H7 (cell line): Measurements from ENCODE around the gene ZBTB7C. TPM values are rescaled to one million over a fixed set of nuclear protein-coding genes. Genes with fewer than 3 reads are reported as not detected.

ENCODE experiments used
- DNase-seq: peaks from one replicate; pipeline ENCODE4 v3.0.0; 2012
- H3K27me3 ChIP-seq: 2 replicates; pipeline ENCODE4 v1.6.0; 2011; ENCODE audit warnings: mild to moderate bottlenecking, low read length; ENCODE audit not compliant: control insufficient read depth, insufficient read depth
- H3K36me3 ChIP-seq: replicated peaks from 2 replicates; pipeline ENCODE4 v1.5.1; 2011; ENCODE audit warnings: low read length; ENCODE audit not compliant: control insufficient read depth, insufficient read depth
- H3K4me3 ChIP-seq: 2 replicates; pipeline ENCODE4 v1.5.1; 2011; ENCODE audit warnings: low read depth, mild to moderate bottlenecking, control low read depth, low read length, moderate library complexity; ENCODE audit not compliant: insufficient read depth
- total RNA-seq: library from RNA; depleted of rRNA; stranded (reverse); fragments of >200 nt; shearing (Covaris generic); gene quantifications from 2 replicates; pipeline ENCODE4 v1.2.3, GENCODE V29; 2014

The ZBTB7C gene
- total RNA-seq, 1 experiment from 2014 or later: 0.38 TPM

- H3K4me3 ChIP-seq: no peak overlapping the region
- DNase-seq: no peak
- H3K27me3 ChIP-seq: no peaks in the 10 kb centered on the region
- H3K36me3 ChIP-seq: no peaks in the 10 kb centered on the region
These were observed 348.2 kb downstream of the ZBTB7C start for GRCh38 chr18:48060970-48061369.

- H3K27me3 ChIP-seq: no peaks in the 10 kb centered on the region
- no peak overlapping the region for H3K4me3 ChIP-seq
- no peaks in the 10 kb centered on the region for H3K36me3 ChIP-seq
- no peak for DNase-seq
These were observed 348.8 kb downstream of the ZBTB7C start for GRCh38 chr18:48060346-48060745.

- H3K27me3 ChIP-seq: no peaks in the 10 kb centered on the region
- peak; percentile 84 for DNase-seq
- H3K36me3 ChIP-seq: no peaks in the 10 kb centered on the region
- no peak overlapping the region for H3K4me3 ChIP-seq
These were observed 349.6 kb downstream of the ZBTB7C start for GRCh38 chr18:48059455-48060010.

- Histone ChIP-seq H3K4me3 (no peak overlapping the region), H3K27me3 (no peaks in the 10 kb centered on the region), H3K36me3 (no peaks in the 10 kb centered on the region)
- no peak for DNase-seq
These were observed 350.7 kb downstream of the ZBTB7C start for GRCh38 chr18:48058486-48058885.

GRCh38 chr18:48057018-48057417, 352.2 kb downstream of the ZBTB7C start:
- H3K36me3 ChIP-seq: no peaks in the 10 kb centered on the region
- H3K27me3 ChIP-seq: no peaks in the 10 kb centered on the region; the same call in 1 of the 2 replicates
- no peak for DNase-seq
- H3K4me3 ChIP-seq: no peak overlapping the region

GRCh38 chr18:48055351-48055750, 353.8 kb downstream of the ZBTB7C start:
- DNase-seq: no peak
- H3K36me3 ChIP-seq: no peaks in the 10 kb centered on the region
- no peak overlapping the region for H3K4me3 ChIP-seq

GRCh38 chr18:48053881-48054816, 355.0 kb downstream of the ZBTB7C start:
- Histone ChIP-seq H3K36me3 (no peaks in the 10 kb centered on the region), H3K27me3 (no peaks in the 10 kb centered on the region; the same call in 1 of the 2 replicates), H3K4me3 (no peak overlapping the region)
- DNase-seq: peak; percentile 68

More at GRCh38 chr18:48055351-48055750, 353.8 kb downstream of the ZBTB7C start:
- H3K27me3 ChIP-seq: no peaks in the 10 kb centered on the region; the same call in 1 of the 2 replicates

GRCh38 chr18:48052842-48053241, 356.3 kb downstream of the ZBTB7C start:
- no peak overlapping the region for H3K4me3 ChIP-seq
- H3K36me3 ChIP-seq: no peaks in the 10 kb centered on the region
- no peak for DNase-seq
- H3K27me3 ChIP-seq: no peaks in the 10 kb centered on the region; the same call in 1 of the 2 replicates

GRCh38 chr18:48051945-48052840, 357.0 kb downstream of the ZBTB7C start:
- no peaks in the 10 kb centered on the region for H3K36me3 ChIP-seq
- H3K27me3 ChIP-seq: no peaks in the 10 kb centered on the region; the same call in 1 of the 2 replicates
- no peak overlapping the region for H3K4me3 ChIP-seq
- no peak for DNase-seq

GRCh38 chr18:48050176-48050575, 359.0 kb downstream of the ZBTB7C start:
- Histone ChIP-seq H3K4me3 (no peak overlapping the region), H3K36me3 (no peaks in the 10 kb centered on the region), H3K27me3 (no peaks in the 10 kb centered on the region; the same call in 1 of the 2 replicates)
- no peak for DNase-seq

- Histone ChIP-seq H3K36me3 (no peaks in the 10 kb centered on the region), H3K27me3 (no peaks in the 10 kb centered on the region; the same call in 1 of the 2 replicates), H3K4me3 (no peak overlapping the region)
- no peak for DNase-seq
These were observed 359.4 kb downstream of the ZBTB7C start for GRCh38 chr18:48049757-48050156.

- DNase-seq: no peak
- Histone ChIP-seq H3K4me3 (no peak overlapping the region), H3K27me3 (no peaks in the 10 kb centered on the region; the same call in 1 of the 2 replicates), H3K36me3 (no peaks in the 10 kb centered on the region)
These were observed 360.9 kb downstream of the ZBTB7C start for GRCh38 chr18:48048251-48048650.

GRCh38 chr18:48046843-48047242, 362.3 kb downstream of the ZBTB7C start:
- H3K36me3 ChIP-seq: no peaks in the 10 kb centered on the region
- DNase-seq: no peak

GRCh38 chr18:48045744-48046143, 363.4 kb downstream of the ZBTB7C start:
- Histone ChIP-seq H3K4me3 (no peak overlapping the region), H3K27me3 (no peaks in the 10 kb centered on the region; the same call in 1 of the 2 replicates), H3K36me3 (no peaks in the 10 kb centered on the region)
- no peak for DNase-seq

More at GRCh38 chr18:48046843-48047242, 362.3 kb downstream of the ZBTB7C start:
- Histone ChIP-seq H3K4me3 (no peak overlapping the region), H3K27me3 (no peaks in the 10 kb centered on the region; the same call in 1 of the 2 replicates)
